ENCODE data around the gene CHMP1A. TPM values are rescaled to one million over a fixed set of nuclear protein-coding genes. Genes with fewer than 3 reads are reported as not detected.
A peak's percentile ranks its signal among the peaks of the same experiment; 100 is the strongest.

CHMP1A gene
- total and polyA plus RNA-seq, 2 of the 8 experiments (the other 6 are each of a cell fraction or from before 2014, with no cell fraction given) = 64.4 to 75.8 TPM

DNA sequence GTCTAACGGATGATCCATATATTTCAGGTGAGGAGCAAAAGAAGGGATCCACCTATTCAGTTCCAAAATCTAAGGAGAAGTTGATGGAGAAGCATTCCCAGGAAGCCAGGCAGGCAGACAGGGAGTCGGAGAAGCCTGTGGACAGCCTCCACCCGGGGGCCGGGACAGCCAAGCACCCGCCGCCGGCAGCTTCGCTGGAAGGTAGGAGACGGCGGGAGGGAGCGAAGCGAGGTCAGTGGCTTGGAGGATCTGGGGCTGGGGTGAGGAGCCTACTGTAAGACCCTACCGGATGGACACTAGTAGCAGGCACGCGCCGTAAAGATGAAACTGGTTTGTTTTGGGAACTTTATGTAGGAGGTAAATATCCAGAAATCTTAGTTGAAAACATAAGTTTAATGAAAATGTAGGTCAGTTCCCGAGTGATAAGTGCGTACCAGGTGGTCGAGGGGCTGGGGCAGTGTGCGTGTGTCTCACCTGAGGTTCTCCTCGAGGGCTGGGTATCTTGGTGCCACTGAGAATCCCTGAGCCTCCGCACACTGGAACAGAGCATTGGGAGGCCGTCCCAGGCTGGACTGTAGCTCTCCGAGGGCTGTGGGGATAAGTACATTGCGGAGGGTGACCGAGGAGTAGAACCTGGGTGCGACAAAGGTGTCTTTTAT lies 842 bp upstream of the CHMP1A start:
- Histone ChIP-seq H3K9ac (replicated peaks in 1 of 4; ENCODE audit: extremely low read depth in 1 of 4, low read depth in 3 of 4, low read length in 3 of 4) (peak overlapping the region; percentile 55 to 90 (median 64)), H3K23me2 (ENCODE audit: low read depth, low read length) (peaks cover 8% of the 10 kb centered on the region), H4K5ac (ENCODE audit: insufficient read length, low read depth, low read length) (no peak overlapping the region), H2AK5ac (ENCODE audit: low read depth, low read length) (0 out of 2 replicates have a peak overlapping the region, but pooled peaks have one; percentile 9), H2BK5ac (ENCODE audit: low read depth, low read length) (no peak overlapping the region), H3K14ac (ENCODE audit: insufficient read length) (no peak overlapping the region), H4K20me1 (replicated peaks in 1 of 2; ENCODE audit: control insufficient read depth in 1 of 2, insufficient read depth in 2 of 2, low read length in 2 of 2) (peaks cover 3 to 5% of the 10 kb centered on the region in 2 experiments), H3K79me2 (ENCODE audit: control insufficient read depth in 1 of 2, insufficient read depth in 2 of 2, low read length in 2 of 2) (peaks cover 0 to 28% of the 10 kb centered on the region in 2 experiments; a peak in 2 of 4 replicates), H3K4me3 (ENCODE audit: extremely low read depth in 1 of 4, insufficient read depth in 2 of 4, low read depth in 3 of 4, low read length in 4 of 4) (peak overlapping the region; percentile 79 to 99 (median 87)), H3K36me3 (ENCODE audit: control insufficient read depth in 2 of 4, insufficient read depth in 4 of 4, low read length in 3 of 4) (peaks cover 0 to 19% (median 11%) of the 10 kb centered on the region in 4 experiments; a peak in 6 of 8 replicates), H2AFZ (ENCODE audit: low read length) (no peak overlapping the region; the same call in 1 of the 2 replicates), H3K4me2 (ENCODE audit: insufficient read depth in 1 of 2, low read depth in 2 of 2, low read length in 2 of 2) (peak overlapping the region; percentile 78 to 96), H2BK15ac (ENCODE audit: low read length) (no peak overlapping the region), H2BK20ac (ENCODE audit: low read length) (no peak overlapping the region), H3K4ac (replicated peaks; ENCODE audit: insufficient read length, low read depth, low read length) (peak overlapping the region; percentile 90), H3K79me1 (ENCODE audit: low read depth, low read length) (peaks cover 10% of the 10 kb centered on the region), H3K27me3 (replicated peaks in 1 of 4; ENCODE audit: control insufficient read depth in 3 of 4, extremely low read depth in 1 of 4, insufficient read depth in 3 of 4, low read length in 3 of 4) (no peaks in the 10 kb centered on the region), H2BK120ac (replicated peaks; ENCODE audit: low read depth, low read length) (no peak overlapping the region), H3K4me1 (replicated peaks in 1 of 4; ENCODE audit: control insufficient read depth in 3 of 4, insufficient read depth in 4 of 4, low read length in 3 of 4) (peaks cover 0 to 8% (median 3%) of the 10 kb centered on the region in 4 experiments; a peak in 3 of 7 replicates), H3K23ac (ENCODE audit: insufficient read length) (no peak overlapping the region), H4K8ac (ENCODE audit: extremely low read depth, insufficient read depth, low read length) (peak overlapping the region; percentile 87), H3K56ac (replicated peaks; ENCODE audit: insufficient read length, low read depth, low read length) (peak overlapping the region; percentile 78), H3K9me3 (ENCODE audit: insufficient read depth in 2 of 2, low read depth in 1 of 2, low read length in 1 of 2) (no peaks in the 10 kb centered on the region), H3K18ac (ENCODE audit: extremely low read depth, low read length) (0 out of 2 replicates have a peak overlapping the region, but pooled peaks have one; percentile 40), H2BK12ac (ENCODE audit: low read depth, low read length) (no peak overlapping the region), H4K91ac (replicated peaks; ENCODE audit: insufficient read length, low read length) (peak overlapping the region; percentile 19), H3K27ac (ENCODE audit: low read depth, low read length) (no peak overlapping the region)
- FAIRE-seq = no peak
- ChIA-PET POLR2A (ENCODE audit: partially characterized antibody) (interaction anchor here (0.7 to 2.2 kb wide), 7 partner anchors 9 to 150 kb away, joined by 3 to 9 read pairs (median 5); partner anchors contain the start of genes CDK10 and SPG7), CTCF (ENCODE audit: partially characterized antibody) (interaction anchor here (0.9 to 1.7 kb wide), 3 partner anchors 43 to 93 kb away, joined by 3 to 7 read pairs (median 4); no protein-coding TSS in a partner anchor)
- TF ChIP-seq RFX5 (IDR thresholded peaks at IDR 0.05; ENCODE audit: borderline replicate concordance, low read depth, low read length) = no peak
- TF ChIP-seq SAP30 (IDR thresholded peaks at IDR 0.05; ENCODE audit: insufficient read depth, insufficient replicate concordance, low read length) = peak; percentile 70
- no peak for TF ChIP-seq YY1 (IDR thresholded peaks at IDR 0.05; ENCODE audit: low read depth, low read length)
- TF ChIP-seq NRF1 (IDR thresholded peaks at IDR 0.05; ENCODE audit: low read depth, low read length) = no peak
- 0 out of 2 replicates have a peak, but pooled peaks have one; percentile 26 for TF ChIP-seq PHF8 (conservative IDR thresholded peaks at IDR 0.05; ENCODE audit: low read depth, low read length)
- no peak for TF ChIP-seq BRCA1 (IDR thresholded peaks at IDR 0.05; ENCODE audit: low read depth, low read length)
- no peak for TF ChIP-seq RNF2 (IDR thresholded peaks at IDR 0.05; ENCODE audit: borderline replicate concordance, low read depth, low read length, missing control alignments, poor library complexity, severe bottlenecking)
- no peak for TF ChIP-seq EGR1 (IDR thresholded peaks at IDR 0.05; ENCODE audit: borderline replicate concordance, low read depth, low read length)
- TF ChIP-seq CEBPB (IDR thresholded peaks at IDR 0.05; ENCODE audit: low read depth, low read length) = no peak
- no peak for TF ChIP-seq SRF (IDR thresholded peaks at IDR 0.05; ENCODE audit: low read depth, low read length)
- WGBS, 2 experiments (ENCODE audit: extremely low coverage in 1 of 2, insufficient coverage in 1 of 2, insufficient read length in 1 of 2, insufficient replicate concordance in 2 of 2, low coverage in 1 of 2, low lambda C conversion rate in 2 of 2, missing lambda C conversion rate in 1 of 2) = 33% methylated on average over 26 of the region's 27 CpGs; no CpG with 5 or more reads in 1 of the 2 experiments
- DNase-seq (ENCODE audit: low read depth in 1 of 2, low spot score in 2 of 2) = no peak

Data from H1 (cell line).